Left ventricle myocardium superior (tissue), 1 donor: Measurements from ENCODE around the gene AKAP7. TPM values are rescaled to one million over a fixed set of nuclear protein-coding genes. Genes with fewer than 3 reads are reported as not detected.

Source experiments
- ATAC-seq: fragments of 200-7000 bp; cut with Tn5 transposase; one replicate; pipeline ENCODE4 v1.9.1; 2020; ENCODE audit warnings: mild to moderate bottlenecking, moderate library complexity
- DNase-seq: peaks from one replicate; pipeline ENCODE4 v3.0.0-alpha.2; 2020
- intact Hi-C: fragments of 100-400 bp; cut with micrococcal nuclease; formaldehyde crosslinking; loops from one replicate; pipeline ENCODE4 v1.11.0; 2022
- total RNA-seq: library from RNA; stranded (reverse); fragmentation: NEBNext Ultra II Directional; extraction: Animal tissue kit (Norgen Biotek cat#: 25700); gene quantifications from one replicate; pipeline ENCODE4 v1.2.1, GENCODE V29; 2021
- donor health status: DM: no; HTN: yes; CAD: no; lungs with severe emphysema.

AKAP7 gene
- total RNA-seq, 1 donor from 2014 or later: 11.0 TPM

GRCh38 chr6:131177996-131178395 lies 42.7 kb downstream of the AKAP7 start:
- DNase-seq (no peak), ATAC-seq (peak; percentile 45)
- intact Hi-C loops: no loop called here

GRCh38 chr6:131182991-131183425 lies 47.7 kb downstream of the AKAP7 start:
- no peak for ATAC-seq
- intact Hi-C loops: no loop called here
- no peak for DNase-seq

GRCh38 chr6:131183427-131184095 lies 48.3 kb downstream of the AKAP7 start:
- no peak for ATAC-seq
- intact Hi-C loops: no loop called here
- no peak for DNase-seq

- ATAC-seq (no peak), DNase-seq (no peak)
- intact Hi-C loops: no loop called here
Observed at GRCh38 chr6:131191590-131191989, 56.3 kb downstream of the AKAP7 start.

GRCh38 chr6:131197716-131198115 lies 62.4 kb downstream of the AKAP7 start:
- intact Hi-C loops: loop anchor here (5.0 kb wide), 1 partner anchor 335 kb away; no protein-coding TSS in a partner anchor
- DNase-seq (no peak), ATAC-seq (no peak)

- intact Hi-C loops: loop anchor here (5.0 kb wide), 1 partner anchor 333 kb away; no protein-coding TSS in a partner anchor
- DNase-seq (no peak), ATAC-seq (peak; percentile 72)
Observed at GRCh38 chr6:131199568-131200272, 64.5 kb downstream of the AKAP7 start.

- intact Hi-C loops: no loop called here
- ATAC-seq (no peak), DNase-seq (no peak)
Observed at GRCh38 chr6:131205481-131206244, 70.4 kb downstream of the AKAP7 start.

- ATAC-seq (no peak), DNase-seq (no peak)
- intact Hi-C loops: no loop called here
Observed at GRCh38 chr6:131206463-131207251, 71.4 kb downstream of the AKAP7 start.

GRCh38 chr6:131208787-131209186 lies 73.5 kb downstream of the AKAP7 start:
- no peak for DNase-seq
- intact Hi-C loops: no loop called here
- no peak for ATAC-seq

- ATAC-seq: no peak
- DNase-seq: no peak
- intact Hi-C loops: no loop called here
Observed at GRCh38 chr6:131210469-131210868, 75.2 kb downstream of the AKAP7 start.

- intact Hi-C loops: no loop called here
- no peak for ATAC-seq
Observed at GRCh38 chr6:131212024-131212423, 76.8 kb downstream of the AKAP7 start.

GRCh38 chr6:131212913-131213312 lies 77.6 kb downstream of the AKAP7 start:
- DNase-seq (no peak), ATAC-seq (no peak)
- intact Hi-C loops: no loop called here

More at GRCh38 chr6:131212024-131212423, 76.8 kb downstream of the AKAP7 start:
- no peak for DNase-seq

GRCh38 chr6:131213501-131213990 lies 78.3 kb downstream of the AKAP7 start:
- intact Hi-C loops: no loop called here
- DNase-seq (no peak), ATAC-seq (peak; percentile 58)

GRCh38 chr6:131215219-131215618 lies 80.0 kb downstream of the AKAP7 start:
- peak; percentile 75 for ATAC-seq
- intact Hi-C loops: no loop called here
- DNase-seq: peak; percentile 27

- DNase-seq: no peak
- intact Hi-C loops: no loop called here
- ATAC-seq: no peak
Observed at GRCh38 chr6:131216246-131216645, 81.0 kb downstream of the AKAP7 start.

- intact Hi-C loops: no loop called here
- ATAC-seq: no peak
- DNase-seq: no peak
Observed at GRCh38 chr6:131222773-131223172, 87.5 kb downstream of the AKAP7 start.

GRCh38 chr6:131223416-131223815 lies 88.1 kb downstream of the AKAP7 start:
- intact Hi-C loops: no loop called here
- no peak for ATAC-seq

GRCh38 chr6:131225127-131225526 lies 89.9 kb downstream of the AKAP7 start:
- intact Hi-C loops: no loop called here
- DNase-seq: no peak
- ATAC-seq: no peak

More at GRCh38 chr6:131223416-131223815, 88.1 kb downstream of the AKAP7 start:
- DNase-seq: no peak

- intact Hi-C loops: no loop called here
- DNase-seq: no peak
- ATAC-seq: no peak
Observed at GRCh38 chr6:131225959-131226358, 90.7 kb downstream of the AKAP7 start.
